Endothelial cell (in vitro differentiated cells): ENCODE measurements around the gene TCP11L1. TPM values are rescaled to one million over a fixed set of nuclear protein-coding genes. Genes with fewer than 3 reads are reported as not detected.

Experiments used
- DNase-seq: peaks from one replicate; pipeline ENCODE4 v3.0.0; 2021; ENCODE audit warnings: low spot score
- H3K27ac Mint-ChIP-seq: one replicate; pipeline ENCODE4 v1.8.0; 2021; ENCODE audit warnings: mixed read lengths, inconsistent platforms; ENCODE audit not compliant: unreplicated experiment
- H3K27me3 Mint-ChIP-seq: one replicate; pipeline ENCODE4 v1.8.0; 2021; ENCODE audit warnings: mild to moderate bottlenecking, moderate library complexity, mixed read lengths, inconsistent platforms; ENCODE audit not compliant: unreplicated experiment
- H3K36me3 Mint-ChIP-seq: one replicate; pipeline ENCODE4 v1.8.0; 2021; ENCODE audit warnings: mild to moderate bottlenecking, low read depth, mixed read lengths, inconsistent platforms; ENCODE audit not compliant: unreplicated experiment
- H3K4me1 Mint-ChIP-seq: one replicate; pipeline ENCODE4 v1.8.0; 2021; ENCODE audit warnings: mild to moderate bottlenecking, mixed read lengths, inconsistent platforms; ENCODE audit not compliant: unreplicated experiment
- H3K4me3 Mint-ChIP-seq: one replicate; pipeline ENCODE4 v1.8.0; 2021; ENCODE audit warnings: mild to moderate bottlenecking, mixed read lengths, inconsistent platforms; ENCODE audit not compliant: unreplicated experiment
- H3K9me3 Mint-ChIP-seq: one replicate; pipeline ENCODE4 v1.8.0; 2021; ENCODE audit warnings: mixed read lengths, inconsistent platforms; ENCODE audit not compliant: unreplicated experiment
- total RNA-seq: library from RNA; stranded (reverse); fragmentation: NEBNext Ultra II Directional; extraction: Animal tissue kit (Norgen Biotek cat#: 25700); gene quantifications from one replicate; pipeline ENCODE4 v1.2.1, GENCODE V29; 2021; ENCODE audit not compliant: unreplicated experiment
- TF ChIP-seq, protein P1 (sequence below): fragments of 200-600 bp; sonication (generic); IDR thresholded peaks from one replicate; pipeline ENCODE4 v1.5.0; 2021; ENCODE audit warnings: antibody characterized with exemption; ENCODE audit not compliant: unreplicated experiment

The TCP11L1 gene
- total RNA-seq, 1 donor from 2014 or later, result 26.2 TPM

DNA sequence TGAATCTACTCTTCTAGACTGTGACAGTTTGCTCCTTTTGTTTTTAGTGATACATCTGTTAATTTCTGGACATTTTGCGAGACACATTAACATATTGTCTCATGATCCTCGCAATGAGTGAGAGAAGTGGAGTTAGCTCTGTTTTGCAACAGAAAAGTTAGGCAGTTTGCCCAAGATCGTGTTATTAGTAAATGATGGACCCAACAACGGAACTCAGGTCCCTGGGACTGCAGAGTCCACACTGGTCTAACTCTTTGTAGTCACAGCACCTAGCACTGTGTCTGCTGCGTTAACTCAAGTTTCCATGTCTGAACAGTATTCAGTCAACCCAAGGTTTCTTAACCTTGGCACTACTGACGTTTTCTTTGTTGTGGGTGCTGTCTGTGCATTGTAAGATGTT lies 20.5 kb upstream of the TCP11L1 start:
- Mint-ChIP-seq H3K4me3 (no peak overlapping the region), H3K36me3 (no peaks in the 10 kb centered on the region), H3K9me3 (no peaks in the 10 kb centered on the region), H3K27me3 (peaks cover 9% of the 10 kb centered on the region), H3K4me1 (peaks cover 3% of the 10 kb centered on the region), H3K27ac (no peak overlapping the region)
- DNase-seq, result no peak
- TF ChIP-seq, protein P1, sequence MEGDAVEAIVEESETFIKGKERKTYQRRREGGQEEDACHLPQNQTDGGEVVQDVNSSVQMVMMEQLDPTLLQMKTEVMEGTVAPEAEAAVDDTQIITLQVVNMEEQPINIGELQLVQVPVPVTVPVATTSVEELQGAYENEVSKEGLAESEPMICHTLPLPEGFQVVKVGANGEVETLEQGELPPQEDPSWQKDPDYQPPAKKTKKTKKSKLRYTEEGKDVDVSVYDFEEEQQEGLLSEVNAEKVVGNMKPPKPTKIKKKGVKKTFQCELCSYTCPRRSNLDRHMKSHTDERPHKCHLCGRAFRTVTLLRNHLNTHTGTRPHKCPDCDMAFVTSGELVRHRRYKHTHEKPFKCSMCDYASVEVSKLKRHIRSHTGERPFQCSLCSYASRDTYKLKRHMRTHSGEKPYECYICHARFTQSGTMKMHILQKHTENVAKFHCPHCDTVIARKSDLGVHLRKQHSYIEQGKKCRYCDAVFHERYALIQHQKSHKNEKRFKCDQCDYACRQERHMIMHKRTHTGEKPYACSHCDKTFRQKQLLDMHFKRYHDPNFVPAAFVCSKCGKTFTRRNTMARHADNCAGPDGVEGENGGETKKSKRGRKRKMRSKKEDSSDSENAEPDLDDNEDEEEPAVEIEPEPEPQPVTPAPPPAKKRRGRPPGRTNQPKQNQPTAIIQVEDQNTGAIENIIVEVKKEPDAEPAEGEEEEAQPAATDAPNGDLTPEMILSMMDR, result no peak

GRCh38 chr11:33021501-33021900 lies 17.9 kb upstream of the TCP11L1 start:
- H3K9me3 Mint-ChIP-seq, result no peaks in the 10 kb centered on the region
- H3K36me3 Mint-ChIP-seq, result no peaks in the 10 kb centered on the region
- TF ChIP-seq, protein P1, result no peak
- no peak overlapping the region for H3K27ac Mint-ChIP-seq
- peaks cover under 1% of the 10 kb centered on the region for H3K27me3 Mint-ChIP-seq
- DNase-seq, result no peak
- no peak overlapping the region for H3K4me3 Mint-ChIP-seq
- H3K4me1 Mint-ChIP-seq, result peaks cover 6% of the 10 kb centered on the region

DNA sequence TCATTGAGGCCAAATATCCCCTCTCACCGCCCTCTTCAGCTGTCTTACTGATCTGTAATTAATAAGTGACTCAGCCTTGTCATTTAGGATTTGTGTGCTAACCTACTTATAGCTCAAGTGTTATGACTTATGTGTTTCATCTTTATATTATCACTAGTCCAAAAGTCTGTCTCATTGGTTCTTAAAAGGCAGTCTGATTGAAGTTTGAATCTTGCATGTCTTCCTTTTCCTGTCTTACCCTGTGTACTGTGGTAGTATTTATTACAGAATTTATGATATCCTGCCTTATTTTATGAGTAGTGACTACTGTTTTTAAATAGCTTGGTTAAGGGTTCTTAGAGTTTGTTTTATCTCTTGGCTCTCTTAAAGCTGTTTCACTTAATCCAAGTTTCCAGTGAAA lies 17.4 kb upstream of the TCP11L1 start:
- Mint-ChIP-seq H3K4me3 (no peak overlapping the region), H3K27me3 (no peaks in the 10 kb centered on the region), H3K36me3 (no peaks in the 10 kb centered on the region), H3K4me1 (peaks cover 5% of the 10 kb centered on the region), H3K27ac (no peak overlapping the region), H3K9me3 (no peaks in the 10 kb centered on the region)
- TF ChIP-seq, protein P1, result no peak
- DNase-seq, result no peak

GRCh38 chr11:33025339-33025722 lies 14.0 kb upstream of the TCP11L1 start:
- no peaks in the 10 kb centered on the region for H3K27me3 Mint-ChIP-seq
- no peaks in the 10 kb centered on the region for H3K36me3 Mint-ChIP-seq
- no peak overlapping the region for H3K4me3 Mint-ChIP-seq
- no peaks in the 10 kb centered on the region for H3K9me3 Mint-ChIP-seq
- DNase-seq, result no peak
- H3K4me1 Mint-ChIP-seq, result peaks cover 5% of the 10 kb centered on the region
- TF ChIP-seq, protein P1, result no peak
- H3K27ac Mint-ChIP-seq, result no peak overlapping the region

DNA sequence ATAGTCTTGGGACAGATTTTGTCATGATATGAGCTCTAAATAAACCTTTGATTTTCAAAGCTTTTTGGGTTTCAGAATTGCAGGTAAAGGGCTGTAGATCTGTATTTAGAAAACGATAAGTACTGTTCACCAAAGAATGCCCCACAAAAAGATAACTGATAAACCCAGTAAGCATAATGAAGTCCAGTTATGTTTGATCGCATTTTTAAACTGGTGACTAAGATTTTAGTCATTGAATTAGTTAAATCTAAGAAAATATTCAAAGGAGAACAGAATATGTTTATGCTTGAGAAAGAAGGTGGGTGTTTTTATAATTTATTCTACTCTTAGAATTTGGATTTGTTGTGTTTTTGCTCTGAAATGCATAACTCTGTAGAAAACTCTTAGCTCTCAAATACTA lies 12.1 kb upstream of the TCP11L1 start:
- Mint-ChIP-seq H3K36me3 (no peaks in the 10 kb centered on the region), H3K4me3 (no peak overlapping the region), H3K27me3 (no peaks in the 10 kb centered on the region), H3K9me3 (no peaks in the 10 kb centered on the region), H3K4me1 (peaks cover 5% of the 10 kb centered on the region), H3K27ac (no peak overlapping the region)
- TF ChIP-seq, protein P1, result no peak
- no peak for DNase-seq
